PC-3 (cell line): ENCODE data around the gene PRKN. TPM values are rescaled to one million over a fixed set of nuclear protein-coding genes. Genes with fewer than 3 reads are reported as not detected.

Experiments
- ATAC-seq: fragments of 200-7000 bp; cut with Tn5 transposase; 2 replicates; pipeline ENCODE4 v1.9.1; 2020; ENCODE audit warnings: mild to moderate bottlenecking, moderate library complexity
- BruUV-seq: library from RNA; stranded (reverse); fragments of 400-500 nt; replicated peaks from 2 replicates; lab custom pipeline; 2021; lab: Mats Ljungman, UMichigan
- CTCF ChIA-PET: fragments of 300-600 bp; sonication (Branson Sonifier 250); formaldehyde crosslinking; loops from one replicate; lab custom pipeline; 2022; ENCODE audit warnings: antibody characterized with exemption; lab: Charles Lee
- POLR2A ChIA-PET: fragments of 300-600 bp; sonication (Branson Sonifier 250); formaldehyde crosslinking; loops from one replicate; lab custom pipeline; 2022; ENCODE audit warnings: antibody characterized with exemption; ENCODE audit not compliant: unreplicated experiment; lab: Charles Lee
- DNase-seq: peaks from one replicate; pipeline ENCODE4 v3.0.0-alpha.2; 2015
- H2AFZ ChIP-seq: fragments of 300-600 bp; sonication (generic); 2 replicates; pipeline ENCODE4 v1.6.0; 2016; ENCODE audit warnings: antibody characterized with exemption, low read length
- H3F3A ChIP-seq: fragments of 300-600 bp; sonication (generic); one replicate; pipeline ENCODE4 v1.6.0; 2017; ENCODE audit warnings: antibody characterized with exemption, low read length, control low read depth, mild to moderate bottlenecking; ENCODE audit not compliant: unreplicated experiment
- H3K27ac ChIP-seq: fragments of 300-600 bp; sonication (generic); 2 replicates; pipeline ENCODE4 v1.5.1; 2016; ENCODE audit warnings: mild to moderate bottlenecking, low read length
- H3K27me3 ChIP-seq: fragments of 300-600 bp; sonication (generic); 2 replicates; pipeline ENCODE4 v1.6.1; 2016; ENCODE audit warnings: low read length, mixed read lengths
- H3K36me3 ChIP-seq: fragments of 300-600 bp; sonication (generic); 2 replicates; pipeline ENCODE4 v1.6.1; 2016; ENCODE audit warnings: low read depth, mixed run types, low read length, mixed read lengths
- H3K4me1 ChIP-seq: fragments of 300-600 bp; sonication (generic); 2 replicates; pipeline ENCODE4 v1.5.1; 2016; ENCODE audit warnings: low read length; ENCODE audit not compliant: insufficient read depth
- H3K4me2 ChIP-seq: fragments of 300-600 bp; sonication (generic); 2 replicates; pipeline ENCODE4 v1.6.0; 2016; ENCODE audit warnings: low read length
- H3K4me3 ChIP-seq: fragments of 300-600 bp; sonication (generic); 2 replicates; pipeline ENCODE4 v1.5.1; 2016; ENCODE audit warnings: mild to moderate bottlenecking, low read length, mixed read lengths
- H3K79me2 ChIP-seq: fragments of 300-600 bp; sonication (generic); 2 replicates; pipeline ENCODE4 v1.6.1; 2017; ENCODE audit warnings: low read length, mixed read lengths
- H3K9ac ChIP-seq: fragments of 300-600 bp; sonication (generic); 2 replicates; pipeline ENCODE4 v1.6.0; 2016; ENCODE audit warnings: mild to moderate bottlenecking, low read length
- H3K9me2 ChIP-seq: fragments of 300-600 bp; sonication (generic); replicated peaks from 2 replicates; pipeline ENCODE4 v1.6.1; 2016; ENCODE audit warnings: mixed run types, low read length, mixed read lengths
- H3K9me3 ChIP-seq: fragments of 300-600 bp; sonication (generic); 2 replicates; pipeline ENCODE4 v1.6.1; 2016; ENCODE audit warnings: low read length, mixed read lengths
- H4K20me1 ChIP-seq: fragments of 300-600 bp; sonication (generic); 2 replicates; pipeline ENCODE4 v1.6.1; 2016; ENCODE audit warnings: low read length, mixed read lengths
- EZH2 ChIP-seq: fragments of 300-600 bp; sonication (generic); IDR thresholded peaks from one replicate; pipeline ENCODE4 v1.6.1; 2017; ENCODE audit warnings: antibody characterized with exemption, mild to moderate bottlenecking, low read length; ENCODE audit not compliant: unreplicated experiment
- EZH2phosphoT487 ChIP-seq: fragments of 300-600 bp; sonication (generic); IDR thresholded peaks from 2 replicates; pipeline ENCODE4 v1.6.1; 2018; ENCODE audit warnings: mild to moderate bottlenecking, antibody characterized with exemption, low read length, borderline replicate concordance
- intact Hi-C: fragments of 100-400 bp; cut with micrococcal nuclease; formaldehyde crosslinking; loops from 2 replicates; pipeline ENCODE4 v1.9.0; 2023
- total RNA-seq: library from RNA; depleted of rRNA; stranded (reverse); fragments of >200 nt; gene quantifications from 2 replicates; pipeline ENCODE4 v1.2.3, GENCODE V29; 2014
- TF ChIP-seq, protein P1 (sequence below): fragments of 300-600 bp; sonication (generic); conservative IDR thresholded peaks from 2 replicates; pipeline ENCODE4 v1.5.1; 2017; ENCODE audit warnings: antibody characterized with exemption, low read depth, mild to moderate bottlenecking, low read length

The PRKN gene
- total RNA-seq, 1 experiment from 2014 or later = not detected

DNA sequence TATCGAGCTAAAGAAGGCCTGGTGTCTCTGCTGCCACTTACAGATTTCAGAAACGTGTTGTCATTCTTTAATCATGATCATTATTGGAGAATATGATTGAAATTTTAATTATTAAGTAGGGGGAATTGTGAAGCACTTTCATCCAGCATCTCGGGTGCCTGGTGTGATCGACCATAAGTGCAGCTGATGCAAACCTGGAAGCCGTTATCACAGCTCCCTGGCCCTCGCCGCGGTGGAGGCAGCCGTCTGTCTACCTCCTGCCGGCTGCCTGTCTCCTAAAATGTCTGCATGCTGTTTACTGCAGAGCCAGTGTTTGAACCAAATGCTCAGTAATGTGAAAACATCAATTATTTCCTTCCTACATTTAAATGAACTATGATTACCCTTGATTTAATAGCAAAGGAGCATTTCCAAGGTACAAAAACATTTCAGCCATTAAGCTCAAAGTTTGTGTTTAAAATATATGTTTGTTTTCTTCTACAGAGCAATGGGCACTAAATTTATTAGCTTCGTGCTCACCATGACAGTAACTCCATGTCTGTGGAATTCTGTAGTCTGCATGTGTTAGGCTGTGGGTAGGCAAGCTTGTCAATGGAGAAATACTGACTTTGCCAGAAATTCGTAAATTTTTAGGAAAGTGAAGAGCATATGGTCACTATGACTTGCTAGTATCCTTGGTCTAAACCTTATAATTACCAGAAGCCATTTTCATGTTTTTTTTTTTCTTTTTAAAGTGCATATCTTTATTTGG, 1269.2 kb downstream of the PRKN start:
- ChIA-PET CTCF (no interaction called here), POLR2A (no interaction called here)
- Histone ChIP-seq H3K27ac (no peak overlapping the region), H3F3A (no peaks in the 10 kb centered on the region), H3K9me2 (no peaks in the 10 kb centered on the region), H3K79me2 (no peaks in the 10 kb centered on the region), H3K9me3 (no peaks in the 10 kb centered on the region), H3K27me3 (no peaks in the 10 kb centered on the region), H3K36me3 (no peaks in the 10 kb centered on the region), H3K4me1 (peaks cover 19% of the 10 kb centered on the region; the same call in 1 of the 2 replicates), H4K20me1 (no peaks in the 10 kb centered on the region), H3K9ac (no peak overlapping the region), H3K4me2 (no peak overlapping the region), H3K4me3 (no peak overlapping the region), H2AFZ (peak overlapping the region; percentile 50; the same call in 1 of the 2 replicates)
- intact Hi-C loops = no loop called here
- no TSS peak for BruUV-seq
- DNase-seq = no peak
- no peak for ATAC-seq
- TF ChIP-seq EZH2 (no peak), EZH2phosphoT487 (no peak)
- TF ChIP-seq, protein P1, sequence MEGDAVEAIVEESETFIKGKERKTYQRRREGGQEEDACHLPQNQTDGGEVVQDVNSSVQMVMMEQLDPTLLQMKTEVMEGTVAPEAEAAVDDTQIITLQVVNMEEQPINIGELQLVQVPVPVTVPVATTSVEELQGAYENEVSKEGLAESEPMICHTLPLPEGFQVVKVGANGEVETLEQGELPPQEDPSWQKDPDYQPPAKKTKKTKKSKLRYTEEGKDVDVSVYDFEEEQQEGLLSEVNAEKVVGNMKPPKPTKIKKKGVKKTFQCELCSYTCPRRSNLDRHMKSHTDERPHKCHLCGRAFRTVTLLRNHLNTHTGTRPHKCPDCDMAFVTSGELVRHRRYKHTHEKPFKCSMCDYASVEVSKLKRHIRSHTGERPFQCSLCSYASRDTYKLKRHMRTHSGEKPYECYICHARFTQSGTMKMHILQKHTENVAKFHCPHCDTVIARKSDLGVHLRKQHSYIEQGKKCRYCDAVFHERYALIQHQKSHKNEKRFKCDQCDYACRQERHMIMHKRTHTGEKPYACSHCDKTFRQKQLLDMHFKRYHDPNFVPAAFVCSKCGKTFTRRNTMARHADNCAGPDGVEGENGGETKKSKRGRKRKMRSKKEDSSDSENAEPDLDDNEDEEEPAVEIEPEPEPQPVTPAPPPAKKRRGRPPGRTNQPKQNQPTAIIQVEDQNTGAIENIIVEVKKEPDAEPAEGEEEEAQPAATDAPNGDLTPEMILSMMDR = no peak

- CTCF ChIA-PET = no interaction called here
- POLR2A ChIA-PET = no interaction called here
Observed at GRCh38 chr6:161455848-161456247, 1271.7 kb downstream of the PRKN start.

More at GRCh38 chr6:161455848-161456247, 1271.7 kb downstream of the PRKN start:
- 0 out of 2 replicates have a peak, but pooled peaks cover 5% of the 10 kb centered on the region for H3K4me1 ChIP-seq
- no peaks in the 10 kb centered on the region for H4K20me1 ChIP-seq
- H3K4me3 ChIP-seq = no peak overlapping the region
- H3K9me3 ChIP-seq = no peaks in the 10 kb centered on the region
- TF ChIP-seq EZH2phosphoT487 (no peak), EZH2 (no peak)
- TF ChIP-seq, protein P1 = no peak
- H3K4me2 ChIP-seq = no peak overlapping the region
- ATAC-seq = no peak
- H3K9me2 ChIP-seq = no peaks in the 10 kb centered on the region
- no peaks in the 10 kb centered on the region for H3K27me3 ChIP-seq
- no peaks in the 10 kb centered on the region for H3K79me2 ChIP-seq
- intact Hi-C loops = no loop called here
- H3K36me3 ChIP-seq = no peaks in the 10 kb centered on the region
- DNase-seq = no peak
- H3K9ac ChIP-seq = no peak overlapping the region
- no TSS peak for BruUV-seq
- H2AFZ ChIP-seq = no peak overlapping the region
- H3F3A ChIP-seq = no peaks in the 10 kb centered on the region
- no peak overlapping the region for H3K27ac ChIP-seq
